ENCODE data around the gene KCNE3.

KCNE3 gene

GRCh38 chr11:74457356-74457755 lies 10.0 kb downstream of the KCNE3 start:
- TF ChIP-seq TAF1 (IDR thresholded peaks at IDR 0.05; ENCODE audit: borderline replicate concordance, insufficient read depth, low read length) (no peak), FOXP2 (optimal IDR thresholded peaks at IDR 0.05; ENCODE audit: borderline replicate concordance, extremely low read depth, extremely low read length, insufficient read depth) (no peak), POLR2AphosphoS5 (IDR thresholded peaks at IDR 0.05; ENCODE audit: low read depth, low read length) (no peak), SIN3A (IDR thresholded peaks at IDR 0.05; ENCODE audit: borderline replicate concordance, insufficient read depth, low read length) (no peak)
- TF ChIP-seq, protein P1, sequence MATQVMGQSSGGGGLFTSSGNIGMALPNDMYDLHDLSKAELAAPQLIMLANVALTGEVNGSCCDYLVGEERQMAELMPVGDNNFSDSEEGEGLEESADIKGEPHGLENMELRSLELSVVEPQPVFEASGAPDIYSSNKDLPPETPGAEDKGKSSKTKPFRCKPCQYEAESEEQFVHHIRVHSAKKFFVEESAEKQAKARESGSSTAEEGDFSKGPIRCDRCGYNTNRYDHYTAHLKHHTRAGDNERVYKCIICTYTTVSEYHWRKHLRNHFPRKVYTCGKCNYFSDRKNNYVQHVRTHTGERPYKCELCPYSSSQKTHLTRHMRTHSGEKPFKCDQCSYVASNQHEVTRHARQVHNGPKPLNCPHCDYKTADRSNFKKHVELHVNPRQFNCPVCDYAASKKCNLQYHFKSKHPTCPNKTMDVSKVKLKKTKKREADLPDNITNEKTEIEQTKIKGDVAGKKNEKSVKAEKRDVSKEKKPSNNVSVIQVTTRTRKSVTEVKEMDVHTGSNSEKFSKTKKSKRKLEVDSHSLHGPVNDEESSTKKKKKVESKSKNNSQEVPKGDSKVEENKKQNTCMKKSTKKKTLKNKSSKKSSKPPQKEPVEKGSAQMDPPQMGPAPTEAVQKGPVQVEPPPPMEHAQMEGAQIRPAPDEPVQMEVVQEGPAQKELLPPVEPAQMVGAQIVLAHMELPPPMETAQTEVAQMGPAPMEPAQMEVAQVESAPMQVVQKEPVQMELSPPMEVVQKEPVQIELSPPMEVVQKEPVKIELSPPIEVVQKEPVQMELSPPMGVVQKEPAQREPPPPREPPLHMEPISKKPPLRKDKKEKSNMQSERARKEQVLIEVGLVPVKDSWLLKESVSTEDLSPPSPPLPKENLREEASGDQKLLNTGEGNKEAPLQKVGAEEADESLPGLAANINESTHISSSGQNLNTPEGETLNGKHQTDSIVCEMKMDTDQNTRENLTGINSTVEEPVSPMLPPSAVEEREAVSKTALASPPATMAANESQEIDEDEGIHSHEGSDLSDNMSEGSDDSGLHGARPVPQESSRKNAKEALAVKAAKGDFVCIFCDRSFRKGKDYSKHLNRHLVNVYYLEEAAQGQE (IDR thresholded peaks at IDR 0.05; ENCODE audit: insufficient read depth in 1 of 2, low read depth in 2 of 2, low read length in 2 of 2) = no peak

DNA sequence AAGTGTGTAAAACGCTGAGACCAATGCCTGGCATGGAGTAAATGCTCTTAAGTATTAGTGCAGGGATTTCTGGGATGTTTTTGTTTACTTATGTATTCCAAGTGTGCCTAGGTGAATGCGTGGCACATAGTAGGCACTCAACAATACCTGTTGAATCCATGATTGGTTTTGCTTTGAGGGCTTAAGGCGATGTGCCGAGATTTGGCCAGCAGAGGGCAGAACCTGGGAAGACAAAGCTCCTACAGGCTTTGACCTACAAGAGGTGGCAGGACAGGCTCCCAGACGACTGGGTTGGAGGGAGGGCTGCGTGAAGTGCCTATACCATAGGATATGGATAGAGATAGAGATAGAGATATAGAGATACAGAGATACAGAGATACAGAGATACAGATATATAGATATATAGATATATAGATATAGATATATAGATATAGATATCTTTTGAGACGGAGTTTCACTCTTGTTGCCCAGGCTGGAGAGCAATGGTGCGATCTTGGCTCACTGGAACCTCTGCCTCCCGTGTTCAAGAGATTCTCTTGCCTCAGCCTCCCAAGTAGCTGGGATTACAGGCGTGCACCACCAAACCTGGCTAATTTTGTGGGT lies 13.9 kb downstream of the KCNE3 start:
- no peak for TF ChIP-seq SIN3A (IDR thresholded peaks at IDR 0.05; ENCODE audit: borderline replicate concordance, insufficient read depth, low read length)
- no peak for TF ChIP-seq POLR2AphosphoS5 (IDR thresholded peaks at IDR 0.05; ENCODE audit: low read depth, low read length)
- TF ChIP-seq, protein P1 (IDR thresholded peaks at IDR 0.05; ENCODE audit: insufficient read depth in 1 of 2, low read depth in 2 of 2, low read length in 2 of 2) = no peak
- no peak for TF ChIP-seq FOXP2 (optimal IDR thresholded peaks at IDR 0.05; ENCODE audit: borderline replicate concordance, extremely low read depth, extremely low read length, insufficient read depth)
- TF ChIP-seq TAF1 (IDR thresholded peaks at IDR 0.05; ENCODE audit: borderline replicate concordance, insufficient read depth, low read length) = no peak

GRCh38 chr11:74452366-74452765 lies 15.0 kb downstream of the KCNE3 start:
- TF ChIP-seq, protein P1 (IDR thresholded peaks at IDR 0.05; ENCODE audit: insufficient read depth in 1 of 2, low read depth in 2 of 2, low read length in 2 of 2) = no peak
- TF ChIP-seq POLR2AphosphoS5 (IDR thresholded peaks at IDR 0.05; ENCODE audit: low read depth, low read length) (no peak), TAF1 (IDR thresholded peaks at IDR 0.05; ENCODE audit: borderline replicate concordance, insufficient read depth, low read length) (no peak), SIN3A (IDR thresholded peaks at IDR 0.05; ENCODE audit: borderline replicate concordance, insufficient read depth, low read length) (no peak), FOXP2 (optimal IDR thresholded peaks at IDR 0.05; ENCODE audit: borderline replicate concordance, extremely low read depth, extremely low read length, insufficient read depth) (no peak)

DNA sequence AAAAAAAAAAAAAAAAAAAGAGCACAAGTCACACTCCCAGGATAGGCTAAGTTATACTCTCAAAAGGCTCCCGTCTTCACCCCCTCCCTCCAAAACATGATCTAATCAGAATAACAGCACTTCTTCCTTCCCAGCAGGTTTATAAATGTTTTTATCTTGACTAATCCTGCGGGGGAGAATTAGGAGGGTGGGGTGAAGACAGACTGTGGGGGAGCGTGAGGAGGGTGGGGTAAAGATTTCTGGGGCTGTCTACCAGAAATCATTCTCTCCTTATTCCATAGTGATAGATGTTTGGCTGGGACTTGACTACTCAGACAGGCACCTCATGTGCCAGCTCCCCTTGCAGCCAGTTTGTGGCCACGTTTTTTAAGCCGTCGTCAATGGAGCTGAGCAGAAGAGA lies 17.0 kb downstream of the KCNE3 start:
- TF ChIP-seq SIN3A (IDR thresholded peaks at IDR 0.05; ENCODE audit: borderline replicate concordance, insufficient read depth, low read length) (no peak), POLR2AphosphoS5 (IDR thresholded peaks at IDR 0.05; ENCODE audit: low read depth, low read length) (no peak), FOXP2 (optimal IDR thresholded peaks at IDR 0.05; ENCODE audit: borderline replicate concordance, extremely low read depth, extremely low read length, insufficient read depth) (no peak), TAF1 (IDR thresholded peaks at IDR 0.05; ENCODE audit: borderline replicate concordance, insufficient read depth, low read length) (no peak)
- TF ChIP-seq, protein P1 (IDR thresholded peaks at IDR 0.05; ENCODE audit: insufficient read depth in 1 of 2, low read depth in 2 of 2, low read length in 2 of 2) = no peak

Measured in PFSK-1 (cell line).